CD4-positive, alpha-beta T cell treated with Interleukin-2 at 100 ng/mL for 4 hours (primary cell): Measurements from ENCODE around the gene SLC12A9.
"Not testable (repeated sequence)": the region's sequence is repeated elsewhere in the genome, so short reads cannot be mapped to it uniquely, and the experiment has no call there.

ENCODE experiments used
- DNase-seq: peaks from one replicate; pipeline ENCODE4 v3.0.0-alpha.2; 2020; ENCODE audit warnings: low spot score

Gene SLC12A9

DNA sequence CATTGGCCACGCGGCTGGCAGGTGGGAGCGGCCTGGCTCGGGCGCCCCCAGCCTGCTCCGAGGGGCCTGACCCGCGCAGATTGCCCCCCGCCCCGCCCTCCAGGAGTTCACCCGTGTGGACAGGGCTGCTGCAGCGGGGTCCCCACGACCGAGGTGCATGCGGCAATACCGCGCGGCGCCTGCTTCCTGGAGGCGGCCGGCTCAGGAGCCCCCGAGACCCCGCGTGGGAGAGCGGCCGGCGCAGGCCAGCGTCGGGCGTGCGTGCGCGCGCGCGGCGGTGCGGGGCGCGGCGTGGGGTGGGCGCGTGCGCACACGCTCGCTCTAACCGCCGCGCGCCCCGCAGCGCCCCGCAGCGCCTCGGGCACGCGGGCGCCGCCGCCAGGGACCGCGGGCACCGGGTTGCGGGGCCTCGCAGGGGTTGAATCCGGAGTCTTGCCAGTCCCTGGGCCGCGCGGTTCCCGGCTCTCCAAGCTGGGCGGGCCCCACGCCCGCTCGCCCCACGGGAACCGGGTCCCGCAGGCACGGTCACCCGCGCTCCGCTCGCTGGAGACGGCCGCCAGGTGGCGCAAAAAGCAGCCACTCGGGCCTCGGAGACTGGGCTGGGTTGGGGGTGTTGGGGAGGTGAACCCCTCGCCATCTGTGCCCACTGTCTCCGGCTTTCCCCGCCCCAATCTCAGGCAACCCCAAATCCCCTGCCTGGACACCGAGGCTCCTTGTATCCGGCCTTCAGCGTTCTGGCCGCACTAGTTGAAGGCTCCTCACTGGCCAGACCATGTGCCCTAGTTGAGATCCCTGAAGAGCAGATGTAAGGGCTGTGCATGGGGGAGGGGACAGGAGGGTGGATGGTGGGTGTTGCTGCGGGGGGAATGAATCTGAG is 44.5 kb downstream of the SLC12A9 start:
- peak; percentile 64 for DNase-seq

GRCh38 chr7:100897772-100898454 is 45.4 kb downstream of the SLC12A9 start:
- no peak for DNase-seq

DNA sequence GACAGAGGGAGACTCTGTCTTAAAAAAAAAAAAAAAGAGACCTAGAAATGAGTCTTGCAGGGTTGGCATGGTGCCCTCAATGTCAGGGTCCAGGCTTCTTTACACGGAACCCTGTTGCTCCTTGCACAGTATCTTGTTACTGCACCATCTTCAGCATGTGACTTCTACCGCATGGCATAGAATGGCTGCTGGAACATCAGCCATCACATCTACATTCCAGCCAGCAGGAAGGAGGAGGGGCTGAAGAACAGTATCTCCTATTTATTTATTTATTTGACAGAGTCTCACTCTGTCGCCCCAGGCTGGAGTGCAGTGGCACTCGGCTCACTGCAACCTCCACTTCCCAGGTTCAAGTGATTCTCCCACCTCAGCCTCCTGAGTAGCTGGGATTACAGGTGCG is 46.9 kb downstream of the SLC12A9 start:
- no peak for DNase-seq

GRCh38 chr7:100900978-100901377 is 48.5 kb downstream of the SLC12A9 start:
- DNase-seq, result no peak

DNA sequence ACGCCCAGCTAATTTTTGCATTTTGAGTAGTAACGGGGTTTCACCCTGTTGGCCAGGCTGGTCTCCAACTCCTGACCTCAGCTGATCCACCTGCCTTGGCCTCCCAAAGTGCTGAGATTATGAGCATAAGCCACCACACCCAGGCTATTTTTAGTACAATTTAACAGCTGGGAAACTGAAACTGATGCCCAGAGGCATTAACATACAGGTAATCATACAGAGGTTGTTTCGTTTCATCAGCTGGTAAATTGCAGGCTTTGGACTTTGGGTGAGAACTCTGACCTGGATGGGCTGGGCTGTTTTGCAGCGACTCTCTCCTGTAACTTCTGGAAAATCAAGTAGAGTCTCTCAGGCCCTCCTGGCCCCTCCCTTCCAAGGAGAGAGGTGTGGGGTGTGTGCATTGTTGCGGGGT is 49.4 kb downstream of the SLC12A9 start:
- DNase-seq, result no peak

GRCh38 chr7:100902638-100903037 is 50.1 kb downstream of the SLC12A9 start:
- DNase-seq, result no peak

DNA sequence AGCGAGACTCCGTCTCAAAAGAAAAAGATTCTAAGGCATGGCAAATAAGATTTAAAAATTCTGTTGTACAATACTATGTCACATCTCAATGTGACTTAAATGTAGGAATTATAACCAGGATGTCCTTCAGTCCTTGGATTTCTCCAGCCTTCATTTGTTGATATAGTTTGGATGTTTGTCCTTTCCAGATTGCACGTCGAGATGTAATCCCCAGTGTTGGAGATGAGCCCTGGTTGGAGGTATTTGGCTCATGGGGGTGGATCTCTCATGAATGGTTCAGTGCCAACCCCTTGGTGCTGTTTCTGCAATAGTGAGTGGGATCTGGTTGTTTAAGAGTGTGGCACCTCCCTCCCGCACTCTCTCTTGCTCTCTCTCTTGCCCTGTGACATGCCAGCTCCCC is 56.0 kb downstream of the SLC12A9 start:
- DNase-seq, result no peak

DNA sequence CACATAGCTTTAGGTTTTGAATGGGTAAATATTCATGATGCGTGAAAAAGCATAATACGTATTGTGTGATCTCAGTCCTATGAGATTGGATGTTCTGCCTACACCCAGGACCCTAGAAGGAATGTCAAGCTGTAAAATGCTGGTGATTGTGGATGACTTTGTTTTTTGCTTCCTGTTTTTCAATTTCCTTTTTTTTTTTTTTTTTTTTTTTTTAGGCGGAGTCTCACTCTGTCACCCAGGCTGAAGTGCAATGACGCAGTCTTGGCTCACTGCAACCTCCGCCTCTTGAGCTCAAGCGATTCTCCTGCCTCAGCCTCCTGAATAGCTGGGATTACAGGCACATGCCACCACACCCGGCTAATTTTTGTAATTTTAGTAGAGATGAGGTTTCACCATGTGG is 57.9 kb downstream of the SLC12A9 start:
- DNase-seq, result not testable (repeated sequence)

DNA sequence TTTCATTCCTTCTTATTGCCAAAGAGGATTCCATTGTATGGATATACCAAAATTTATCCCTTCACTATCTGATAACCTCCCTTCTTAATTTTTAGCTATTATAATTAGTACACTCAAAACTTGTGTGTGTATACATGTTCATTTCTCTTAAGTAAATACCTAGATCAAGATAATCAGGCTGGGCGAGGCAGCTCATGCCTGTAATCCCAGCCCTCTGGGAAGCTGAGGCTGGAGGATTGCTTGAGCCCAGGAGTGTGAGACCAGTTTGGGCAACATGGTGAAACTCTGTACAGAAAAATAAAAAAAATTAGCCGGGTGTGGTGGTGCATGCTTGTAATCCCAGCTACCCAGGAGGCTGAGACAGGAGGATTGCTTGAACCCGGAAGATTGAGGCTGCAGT is 59.0 kb downstream of the SLC12A9 start:
- DNase-seq, result no peak

DNA sequence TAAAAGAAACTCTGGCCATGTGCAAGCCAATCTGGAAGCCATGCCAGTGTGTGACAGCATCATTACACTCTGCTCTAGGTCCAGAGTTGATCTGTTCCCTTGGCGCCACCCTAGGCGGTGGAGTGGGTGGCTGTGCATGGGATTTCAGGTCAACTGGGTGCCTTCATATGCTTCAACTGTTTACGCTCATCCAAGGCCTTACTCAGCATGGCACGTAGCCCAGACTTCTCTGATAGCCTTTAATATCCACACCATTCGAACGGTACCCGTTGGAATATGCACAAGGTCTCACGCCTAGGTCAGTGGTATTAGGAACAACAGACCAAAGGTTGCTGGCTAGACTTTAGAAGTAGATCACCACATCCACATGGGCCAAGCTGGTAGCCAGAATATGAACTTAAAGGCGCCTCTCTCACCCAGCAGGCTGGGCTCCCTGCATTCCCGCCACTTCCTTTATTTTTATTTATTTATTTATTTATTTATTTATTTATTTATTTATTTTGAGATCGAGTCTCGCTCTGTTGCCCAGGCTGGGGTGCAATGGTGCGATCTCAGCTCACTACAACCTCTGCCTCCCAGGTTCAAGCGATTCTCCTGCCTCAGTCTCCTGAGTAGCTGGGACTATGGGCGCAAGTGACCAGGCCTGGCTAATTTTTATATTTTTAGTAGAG is 61.8 kb downstream of the SLC12A9 start:
- no peak for DNase-seq

GRCh38 chr7:100914879-100915447 is 62.5 kb downstream of the SLC12A9 start:
- DNase-seq, result no peak
